ENCODE measurements around the gene TENT4B. TPM values are rescaled to one million over a fixed set of nuclear protein-coding genes. Genes with fewer than 3 reads are reported as not detected.
"Not testable (repeated sequence)": the region's sequence is repeated elsewhere in the genome, so short reads cannot be mapped to it uniquely, and the experiment has no call there.

TENT4B gene
- total RNA-seq, 1 experiment from 2014 or later, result 28.6 TPM

DNA sequence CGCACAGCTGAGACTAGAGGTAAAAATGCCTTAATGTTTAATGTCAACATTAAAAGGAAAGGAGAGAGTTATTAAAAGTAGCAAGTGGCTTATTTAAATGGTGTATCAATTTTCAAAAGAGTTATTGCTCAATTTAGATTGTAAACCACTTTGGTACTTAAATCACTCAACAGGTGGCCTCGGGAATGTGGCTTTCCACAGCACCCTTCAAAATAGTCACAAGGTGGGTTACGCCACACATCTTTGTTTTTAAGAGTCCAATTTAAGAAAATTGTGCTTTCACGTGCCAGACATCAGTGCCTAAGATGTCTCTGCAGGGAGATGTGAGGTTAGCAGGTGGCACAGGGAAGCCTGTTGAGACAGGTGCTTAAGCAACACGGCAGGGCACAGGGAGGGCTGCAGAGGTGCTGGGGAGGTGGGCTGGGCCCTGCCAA lies 85.8 kb downstream of the TENT4B start:
- Histone ChIP-seq H3K27me3 (replicated peaks; ENCODE audit: control insufficient read depth, insufficient read depth, low read length) (no peaks in the 10 kb centered on the region), H3K36me3 (ENCODE audit: control insufficient read depth, insufficient read depth, low read length) (no peaks in the 10 kb centered on the region), H3K4me1 (peaks cover 20% of the 10 kb centered on the region), H3K4me3 (ENCODE audit: low read depth, low read length) (no peak overlapping the region), H3K9me3 (no peaks in the 10 kb centered on the region)
- ChIA-PET POLR2A (interaction anchor here (0.7 kb wide), 1 partner anchor 463 kb away, joined by 7 read pairs; no protein-coding TSS in a partner anchor), CTCF (no interaction called here)
- DNase-seq, result peak in 1 of 2 experiments; percentile 51
- TF ChIP-seq, protein P1, sequence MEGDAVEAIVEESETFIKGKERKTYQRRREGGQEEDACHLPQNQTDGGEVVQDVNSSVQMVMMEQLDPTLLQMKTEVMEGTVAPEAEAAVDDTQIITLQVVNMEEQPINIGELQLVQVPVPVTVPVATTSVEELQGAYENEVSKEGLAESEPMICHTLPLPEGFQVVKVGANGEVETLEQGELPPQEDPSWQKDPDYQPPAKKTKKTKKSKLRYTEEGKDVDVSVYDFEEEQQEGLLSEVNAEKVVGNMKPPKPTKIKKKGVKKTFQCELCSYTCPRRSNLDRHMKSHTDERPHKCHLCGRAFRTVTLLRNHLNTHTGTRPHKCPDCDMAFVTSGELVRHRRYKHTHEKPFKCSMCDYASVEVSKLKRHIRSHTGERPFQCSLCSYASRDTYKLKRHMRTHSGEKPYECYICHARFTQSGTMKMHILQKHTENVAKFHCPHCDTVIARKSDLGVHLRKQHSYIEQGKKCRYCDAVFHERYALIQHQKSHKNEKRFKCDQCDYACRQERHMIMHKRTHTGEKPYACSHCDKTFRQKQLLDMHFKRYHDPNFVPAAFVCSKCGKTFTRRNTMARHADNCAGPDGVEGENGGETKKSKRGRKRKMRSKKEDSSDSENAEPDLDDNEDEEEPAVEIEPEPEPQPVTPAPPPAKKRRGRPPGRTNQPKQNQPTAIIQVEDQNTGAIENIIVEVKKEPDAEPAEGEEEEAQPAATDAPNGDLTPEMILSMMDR (IDR thresholded peaks at IDR 0.05; ENCODE audit: insufficient read depth in 1 of 2, low read depth in 1 of 2, low read length in 1 of 2, severe bottlenecking in 1 of 2, unreplicated experiment in 1 of 2), result no peak
- Mint-ChIP-seq H3K27me3 (ENCODE audit: insufficient read depth, unreplicated experiment) (no peaks in the 10 kb centered on the region), H3K4me3 (ENCODE audit: unreplicated experiment) (no peak overlapping the region), H3K27ac (ENCODE audit: unreplicated experiment) (no peak overlapping the region), H3K4me1 (ENCODE audit: low read depth, unreplicated experiment) (peaks cover 6% of the 10 kb centered on the region), H3K9me3 (ENCODE audit: unreplicated experiment) (no peaks in the 10 kb centered on the region), H3K36me3 (ENCODE audit: insufficient read depth, unreplicated experiment) (peaks cover 4% of the 10 kb centered on the region)
- BruUV-seq (replicated peaks), result no TSS peak
- intact Hi-C loops (cut with micrococcal nuclease; ENCODE audit: unreplicated experiment), result no loop called here

GRCh38 chr16:50243024-50243423 lies 89.9 kb downstream of the TENT4B start:
- H3K4me3 Mint-ChIP-seq (ENCODE audit: unreplicated experiment); H3K27ac Mint-ChIP-seq (ENCODE audit: unreplicated experiment); H3K4me3 ChIP-seq (ENCODE audit: low read depth, low read length); intact Hi-C loops (cut with micrococcal nuclease; ENCODE audit: unreplicated experiment); H3K36me3 ChIP-seq (ENCODE audit: control insufficient read depth, insufficient read depth, low read length); DNase-seq; H3K9me3 ChIP-seq; H3K4me1 Mint-ChIP-seq (ENCODE audit: low read depth, unreplicated experiment); H3K27me3 Mint-ChIP-seq (ENCODE audit: insufficient read depth, unreplicated experiment); H3K27me3 ChIP-seq (replicated peaks; ENCODE audit: control insufficient read depth, insufficient read depth, low read length); BruUV-seq (replicated peaks); H3K9me3 Mint-ChIP-seq (ENCODE audit: unreplicated experiment): not testable (repeated sequence)
- peaks cover 17% of the 10 kb centered on the region for H3K36me3 Mint-ChIP-seq (ENCODE audit: insufficient read depth, unreplicated experiment)
- POLR2A ChIA-PET, result interaction anchor here (0.6 kb wide), 1 partner anchor 186 kb away, joined by 4 read pairs; no protein-coding TSS in a partner anchor
- H3K4me1 ChIP-seq, result peaks cover 21% of the 10 kb centered on the region
- CTCF ChIA-PET, result interaction anchor here (1.4 kb wide), 1 partner anchor 218 kb away, joined by 3 read pairs; the partner anchor contains the start of gene CNEP1R1

DNA sequence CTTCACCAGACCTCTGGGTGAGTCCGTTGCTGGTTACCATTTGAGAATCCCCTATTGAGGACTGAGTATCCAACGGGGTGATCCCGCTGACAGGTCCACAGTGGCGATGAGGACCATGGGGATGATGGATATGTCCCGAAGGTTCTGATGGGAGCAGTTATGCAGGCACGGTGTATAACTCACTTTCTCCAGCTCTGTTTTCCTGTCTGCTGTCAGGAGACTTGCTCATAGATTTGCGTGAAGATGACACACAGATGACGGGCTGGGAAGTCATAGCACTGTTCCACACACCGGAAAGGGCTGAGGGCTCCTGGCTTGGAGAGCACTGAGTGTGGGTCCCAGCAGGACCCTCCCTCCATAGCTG lies 91.0 kb downstream of the TENT4B start:
- DNase-seq, result no peak
- Mint-ChIP-seq H3K9me3 (ENCODE audit: unreplicated experiment) (no peaks in the 10 kb centered on the region), H3K27ac (ENCODE audit: unreplicated experiment) (no peak overlapping the region), H3K36me3 (ENCODE audit: insufficient read depth, unreplicated experiment) (peaks cover 17% of the 10 kb centered on the region), H3K27me3 (ENCODE audit: insufficient read depth, unreplicated experiment) (no peaks in the 10 kb centered on the region), H3K4me1 (ENCODE audit: low read depth, unreplicated experiment) (peaks cover 13% of the 10 kb centered on the region), H3K4me3 (ENCODE audit: unreplicated experiment) (no peak overlapping the region)
- Histone ChIP-seq H3K27me3 (replicated peaks; ENCODE audit: control insufficient read depth, insufficient read depth, low read length) (no peaks in the 10 kb centered on the region), H3K4me3 (ENCODE audit: low read depth, low read length) (no peak overlapping the region), H3K36me3 (ENCODE audit: control insufficient read depth, insufficient read depth, low read length) (no peaks in the 10 kb centered on the region), H3K4me1 (peaks cover 14% of the 10 kb centered on the region), H3K9me3 (no peaks in the 10 kb centered on the region)
- intact Hi-C loops (cut with micrococcal nuclease; ENCODE audit: unreplicated experiment), result no loop called here
- TF ChIP-seq, protein P1 (IDR thresholded peaks at IDR 0.05; ENCODE audit: insufficient read depth in 1 of 2, low read depth in 1 of 2, low read length in 1 of 2, severe bottlenecking in 1 of 2, unreplicated experiment in 1 of 2), result no peak
- no TSS peak for BruUV-seq (replicated peaks)
- ChIA-PET POLR2A (no interaction called here), CTCF (no interaction called here)
